Mononuclear cell (primary cell): ENCODE measurements around the gene ULK1. TPM values are rescaled to one million over a fixed set of nuclear protein-coding genes. Genes with fewer than 3 reads are reported as not detected.

Experiments
- H3K27me3 ChIP-seq: 2 replicates; pipeline ENCODE4 v1.6.0; 2011; ENCODE audit warnings: low read length, control low read depth; ENCODE audit not compliant: insufficient read depth
- H3K4me1 ChIP-seq: 2 replicates; pipeline ENCODE4 v1.5.1; 2011; ENCODE audit warnings: mild to moderate bottlenecking, low read length, control low read depth; ENCODE audit not compliant: insufficient read depth
- H3K4me3 ChIP-seq: 2 replicates; pipeline ENCODE4 v1.5.1; 2011; ENCODE audit warnings: mild to moderate bottlenecking, low read length, moderate library complexity
- H3K9me3 ChIP-seq: 2 replicates; pipeline ENCODE4 v1.5.1; 2011; ENCODE audit warnings: low read depth, mild to moderate bottlenecking, control low read depth, low read length
- total RNA-seq: library from RNA; depleted of rRNA; stranded (reverse); fragments of >200 nt; gene quantifications from one replicate; pipeline ENCODE4 v1.2.3, GENCODE V29; 2012

ULK1 gene
- 25.8 TPM for total RNA-seq

- no peaks in the 10 kb centered on the region for H3K9me3 ChIP-seq
- peaks cover 28% of the 10 kb centered on the region for H3K4me1 ChIP-seq
- peak within 1 kb of the TSS; percentile 54 for H3K4me3 ChIP-seq
- no peaks in the 10 kb centered on the region for H3K27me3 ChIP-seq
These were observed at the start of gene ULK1 for GRCh38 chr12:131894313-131894860. Gene ULK1, plus strand, starts transcription at chr12:131894622. Its CDS starts 380 bp downstream, at chr12:131895002.

GRCh38 chr12:131844656-131845055 is 49.8 kb upstream of the ULK1 start:
- H3K9me3 ChIP-seq, result no peaks in the 10 kb centered on the region
- H3K4me3 ChIP-seq, result no peak overlapping the region
- H3K27me3 ChIP-seq, result no peaks in the 10 kb centered on the region
- no peaks in the 10 kb centered on the region for H3K4me1 ChIP-seq

- H3K4me3 ChIP-seq, result no peak overlapping the region
- no peaks in the 10 kb centered on the region for H3K27me3 ChIP-seq
- no peaks in the 10 kb centered on the region for H3K9me3 ChIP-seq
- no peaks in the 10 kb centered on the region for H3K4me1 ChIP-seq
These were observed 49.3 kb upstream of the ULK1 start for GRCh38 chr12:131845121-131845520.

GRCh38 chr12:131847456-131847855 is 47.0 kb upstream of the ULK1 start:
- peaks cover 4% of the 10 kb centered on the region for H3K4me1 ChIP-seq
- no peaks in the 10 kb centered on the region for H3K27me3 ChIP-seq
- H3K9me3 ChIP-seq, result no peaks in the 10 kb centered on the region
- no peak overlapping the region for H3K4me3 ChIP-seq

GRCh38 chr12:131848753-131849152 is 45.7 kb upstream of the ULK1 start:
- Histone ChIP-seq H3K9me3 (no peaks in the 10 kb centered on the region), H3K27me3 (no peaks in the 10 kb centered on the region), H3K4me1 (peaks cover 12% of the 10 kb centered on the region), H3K4me3 (no peak overlapping the region)

GRCh38 chr12:131849700-131850553 is 44.5 kb upstream of the ULK1 start:
- Histone ChIP-seq H3K4me1 (peaks cover 12% of the 10 kb centered on the region), H3K9me3 (no peaks in the 10 kb centered on the region), H3K27me3 (no peaks in the 10 kb centered on the region), H3K4me3 (no peak overlapping the region)

GRCh38 chr12:131850856-131851559 is 43.4 kb upstream of the ULK1 start:
- no peaks in the 10 kb centered on the region for H3K9me3 ChIP-seq
- H3K4me3 ChIP-seq, result no peak overlapping the region
- H3K27me3 ChIP-seq, result no peaks in the 10 kb centered on the region
- peaks cover 12% of the 10 kb centered on the region for H3K4me1 ChIP-seq

GRCh38 chr12:131851741-131852550 is 42.5 kb upstream of the ULK1 start:
- H3K27me3 ChIP-seq, result no peaks in the 10 kb centered on the region
- H3K4me3 ChIP-seq, result no peak overlapping the region
- no peaks in the 10 kb centered on the region for H3K9me3 ChIP-seq
- peaks cover 12% of the 10 kb centered on the region for H3K4me1 ChIP-seq

GRCh38 chr12:131852551-131853299 is 41.7 kb upstream of the ULK1 start:
- Histone ChIP-seq H3K27me3 (no peaks in the 10 kb centered on the region), H3K4me3 (no peak overlapping the region), H3K9me3 (no peaks in the 10 kb centered on the region), H3K4me1 (peaks cover 12% of the 10 kb centered on the region)

GRCh38 chr12:131853832-131854797 is 40.3 kb upstream of the ULK1 start:
- no peaks in the 10 kb centered on the region for H3K9me3 ChIP-seq
- H3K27me3 ChIP-seq, result no peaks in the 10 kb centered on the region
- H3K4me3 ChIP-seq, result no peak overlapping the region
- peaks cover 12% of the 10 kb centered on the region for H3K4me1 ChIP-seq

GRCh38 chr12:131854861-131855476 is 39.5 kb upstream of the ULK1 start:
- Histone ChIP-seq H3K4me3 (no peak overlapping the region), H3K27me3 (no peaks in the 10 kb centered on the region), H3K4me1 (peaks cover 12% of the 10 kb centered on the region), H3K9me3 (no peaks in the 10 kb centered on the region)

GRCh38 chr12:131855521-131856142 is 38.8 kb upstream of the ULK1 start:
- Histone ChIP-seq H3K9me3 (no peaks in the 10 kb centered on the region), H3K27me3 (no peaks in the 10 kb centered on the region), H3K4me1 (peaks cover 18% of the 10 kb centered on the region), H3K4me3 (no peak overlapping the region)
